GM23248 (cell line): ENCODE results near the gene C16orf95.

ENCODE experiments used
- EZH2 ChIP-seq: fragments of 200-600 bp; sonication (generic); IDR thresholded peaks from 2 replicates; pipeline ENCODE4 v1.6.1; 2018; ENCODE audit warnings: antibody characterized with exemption, mild to moderate bottlenecking; ENCODE audit not compliant: insufficient read depth, poor library complexity, severe bottlenecking
- EZH2phosphoT487 ChIP-seq: fragments of 200-600 bp; sonication (generic); IDR thresholded peaks from 2 replicates; pipeline ENCODE4 v1.6.1; 2018; ENCODE audit warnings: antibody characterized with exemption, moderate library complexity, mild to moderate bottlenecking, low read depth; ENCODE audit not compliant: insufficient read depth

DNA sequence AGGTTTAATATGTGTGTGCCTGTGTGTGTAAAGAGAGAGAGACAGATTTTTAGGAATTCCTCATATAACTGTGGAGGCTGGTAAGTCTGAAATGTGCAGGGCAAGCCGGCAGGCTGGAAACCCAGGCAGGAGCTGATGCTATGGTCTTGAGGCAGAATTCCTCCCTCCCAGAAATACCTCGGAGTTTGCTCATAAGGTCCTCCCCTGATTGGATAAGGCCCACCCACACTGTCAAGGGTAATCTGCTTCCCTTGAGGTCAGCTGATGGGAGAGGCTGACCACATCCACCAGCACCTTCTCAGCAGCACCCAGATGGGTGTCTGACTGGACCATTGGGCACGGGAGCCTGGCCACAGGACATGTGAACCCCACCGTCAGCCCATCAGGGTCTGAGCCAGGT, 42.4 kb downstream of the C16orf95 start:
- TF ChIP-seq EZH2 (no peak), EZH2phosphoT487 (no peak)
